ENCODE results near the gene RRAS.

The RRAS gene

GRCh38 chr19:49651029-49651819 lies 11.3 kb upstream of the RRAS start:
- H3K4me3 ChIP-seq (replicated peaks; ENCODE audit: insufficient read depth, low read length), result no peak overlapping the region
- H3K27ac ChIP-seq (replicated peaks), result no peak overlapping the region
- no peak for DNase-seq (ENCODE audit: low read depth in 1 of 2, low spot score in 1 of 2)
- TF ChIP-seq POLR2AphosphoS5 (IDR thresholded peaks at IDR 0.05; ENCODE audit: low read depth), result no peak
- no peak for TF ChIP-seq SPI1 (IDR thresholded peaks at IDR 0.05; ENCODE audit: borderline replicate concordance, low read depth)
- no peak for TF ChIP-seq REST (IDR thresholded peaks at IDR 0.05; ENCODE audit: insufficient replicate concordance, low read depth)
- no peak for TF ChIP-seq GABPA (IDR thresholded peaks at IDR 0.05; ENCODE audit: low read depth)
- no peak for TF ChIP-seq CTCF (IDR thresholded peaks at IDR 0.05; ENCODE audit: insufficient read depth, low read length)
- H3K27me3 ChIP-seq (ENCODE audit: insufficient read depth, poor library complexity, severe bottlenecking), result no peaks in the 10 kb centered on the region

GRCh38 chr19:49646586-49646985 lies 6.6 kb upstream of the RRAS start:
- Histone ChIP-seq H3K4me3 (replicated peaks; ENCODE audit: insufficient read depth, low read length) (no peak overlapping the region), H3K27me3 (ENCODE audit: insufficient read depth, poor library complexity, severe bottlenecking) (no peaks in the 10 kb centered on the region), H3K27ac (replicated peaks) (no peak overlapping the region)
- TF ChIP-seq REST (IDR thresholded peaks at IDR 0.05; ENCODE audit: insufficient replicate concordance, low read depth), result no peak
- TF ChIP-seq CTCF (IDR thresholded peaks at IDR 0.05; ENCODE audit: insufficient read depth, low read length), result no peak
- TF ChIP-seq SPI1 (IDR thresholded peaks at IDR 0.05; ENCODE audit: borderline replicate concordance, low read depth), result no peak
- TF ChIP-seq POLR2AphosphoS5 (IDR thresholded peaks at IDR 0.05; ENCODE audit: low read depth), result no peak
- no peak for TF ChIP-seq GABPA (IDR thresholded peaks at IDR 0.05; ENCODE audit: low read depth)
- DNase-seq (ENCODE audit: low read depth in 1 of 2, low spot score in 1 of 2), result no peak

GRCh38 chr19:49645995-49646394 lies 6.1 kb upstream of the RRAS start:
- no peak overlapping the region for H3K4me3 ChIP-seq (replicated peaks; ENCODE audit: insufficient read depth, low read length)
- no peak for TF ChIP-seq CTCF (IDR thresholded peaks at IDR 0.05; ENCODE audit: insufficient read depth, low read length)
- TF ChIP-seq GABPA (IDR thresholded peaks at IDR 0.05; ENCODE audit: low read depth), result no peak
- no peak for TF ChIP-seq POLR2AphosphoS5 (IDR thresholded peaks at IDR 0.05; ENCODE audit: low read depth)
- no peak for TF ChIP-seq SPI1 (IDR thresholded peaks at IDR 0.05; ENCODE audit: borderline replicate concordance, low read depth)

More at GRCh38 chr19:49645995-49646394, 6.1 kb upstream of the RRAS start:
- no peaks in the 10 kb centered on the region for H3K27me3 ChIP-seq (ENCODE audit: insufficient read depth, poor library complexity, severe bottlenecking)
- H3K27ac ChIP-seq (replicated peaks), result no peak overlapping the region
- DNase-seq (ENCODE audit: low read depth in 1 of 2, low spot score in 1 of 2), result no peak
